ENCODE data around the gene NUAK1.

Gene NUAK1

DNA sequence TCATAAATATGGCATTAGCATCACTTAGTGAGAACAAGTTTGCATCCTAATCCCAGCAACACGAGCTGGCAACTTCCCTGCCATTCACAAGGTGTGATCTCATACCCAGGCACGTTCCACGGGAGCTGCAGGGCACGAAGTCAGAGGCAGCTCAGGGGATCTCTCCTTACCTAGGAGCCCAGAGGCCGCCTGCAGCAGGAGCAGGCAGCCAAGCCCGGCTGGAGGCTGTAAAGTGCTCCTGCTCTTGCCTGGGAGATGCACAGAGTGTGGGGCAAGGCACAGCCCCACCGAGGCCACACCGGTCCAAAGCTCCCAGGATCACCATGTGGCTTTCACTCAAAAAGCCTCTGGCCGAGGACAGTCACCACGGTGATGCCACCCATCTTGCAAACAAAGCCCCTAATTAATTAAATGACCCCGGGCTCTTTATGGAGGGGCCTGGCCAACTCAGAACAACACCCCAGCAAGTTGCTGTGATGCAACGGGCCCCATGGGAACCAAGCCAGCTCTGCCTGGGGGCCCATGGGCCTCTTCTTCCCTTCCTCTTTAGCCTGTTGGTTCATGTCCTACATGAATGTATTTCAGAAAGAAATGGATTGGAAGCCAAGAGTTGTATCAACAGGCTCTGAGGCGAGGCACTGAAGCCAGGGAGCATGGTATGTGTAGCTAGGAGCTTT lies 26.5 kb downstream of the NUAK1 start:
- peak; percentile 32 for DNase-seq

DNA sequence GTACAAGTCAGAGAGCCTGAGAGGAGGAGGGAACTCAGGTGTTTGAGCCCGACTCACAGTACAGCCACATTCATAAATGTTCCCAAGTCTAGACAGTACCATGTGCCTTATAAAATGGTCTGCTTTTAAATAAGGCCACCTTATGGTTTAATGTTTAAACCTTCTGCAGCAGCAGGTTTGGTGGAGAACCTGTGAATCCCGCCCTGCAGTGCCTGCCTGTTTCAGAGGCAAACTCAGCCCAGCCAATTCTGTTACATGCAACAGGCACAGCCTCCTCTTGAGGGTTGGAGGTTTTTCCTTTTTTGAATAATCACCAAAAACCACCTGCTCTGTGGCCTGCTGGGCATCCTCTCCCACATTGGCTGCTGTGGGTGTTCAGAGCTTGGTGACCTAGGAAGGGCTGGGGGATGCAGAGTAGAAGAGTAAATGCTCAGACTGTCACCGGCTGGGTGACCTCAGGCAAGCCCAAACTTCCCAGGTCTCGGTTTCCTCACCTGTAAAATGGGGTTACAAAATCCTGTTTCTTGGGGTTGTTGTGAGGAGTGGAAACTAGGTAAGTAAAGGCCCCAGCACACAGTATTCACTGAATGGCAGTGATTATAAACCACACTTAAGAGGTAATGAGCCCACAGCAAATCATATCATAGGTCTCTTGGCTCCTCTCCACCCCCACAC lies 28.0 kb downstream of the NUAK1 start:
- peak; percentile 26 for DNase-seq

DNA sequence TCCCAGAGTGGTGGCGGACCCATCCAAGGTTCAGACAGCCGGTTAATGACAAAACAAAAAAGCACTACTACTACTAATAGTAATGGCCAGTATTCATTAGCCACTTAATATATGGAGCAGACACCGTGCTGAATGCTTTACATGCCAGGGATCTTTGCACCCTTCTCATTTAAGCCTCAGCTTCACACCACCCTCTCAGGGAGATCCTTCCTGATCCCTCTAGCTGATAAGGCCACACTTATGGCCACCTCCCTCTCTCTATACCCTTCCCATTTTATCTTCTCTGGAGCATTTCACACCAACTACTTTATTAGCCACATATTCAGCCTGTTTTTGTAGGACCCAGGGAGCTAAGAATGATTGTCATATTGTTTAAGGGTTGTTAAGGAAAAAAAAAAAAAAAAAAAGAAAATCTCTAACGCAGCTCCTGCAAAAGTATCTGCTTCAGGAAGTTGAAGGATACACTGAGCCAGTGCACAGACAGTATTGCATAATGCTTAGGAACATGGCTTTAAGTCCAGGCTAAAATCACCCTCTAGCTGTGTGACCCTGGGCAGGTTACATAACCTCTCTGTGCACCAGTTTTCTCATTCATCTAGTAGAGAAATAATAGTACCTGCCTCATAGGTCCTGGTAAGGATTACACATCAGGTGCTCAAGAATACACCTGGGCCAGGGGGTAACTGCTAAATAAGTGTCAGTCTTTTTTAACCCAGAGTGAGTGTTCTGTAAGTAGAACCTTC lies 29.4 kb downstream of the NUAK1 start:
- no peak for DNase-seq

GRCh38 chr12:106108185-106108835 lies 30.4 kb downstream of the NUAK1 start:
- peak; percentile 40 for DNase-seq

DNA sequence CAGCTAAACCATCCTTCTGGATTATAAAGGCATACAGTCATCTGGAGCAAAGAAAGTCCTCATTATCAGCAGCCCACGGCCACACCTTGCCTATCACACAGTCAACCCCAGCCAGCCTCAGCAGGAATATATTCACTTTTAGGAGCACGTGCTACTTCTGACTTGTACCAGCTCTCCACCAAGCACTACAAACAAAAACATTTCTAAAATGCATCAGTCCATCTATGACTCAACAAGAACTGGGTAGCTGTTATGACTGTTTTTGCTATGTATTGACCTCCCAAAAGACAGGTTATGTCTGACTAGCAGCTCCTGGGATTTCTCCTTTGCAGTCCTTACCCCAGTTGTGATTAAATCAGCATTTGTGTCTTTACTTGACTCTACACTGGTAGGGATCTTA lies 31.2 kb downstream of the NUAK1 start:
- DNase-seq: no peak

DNA sequence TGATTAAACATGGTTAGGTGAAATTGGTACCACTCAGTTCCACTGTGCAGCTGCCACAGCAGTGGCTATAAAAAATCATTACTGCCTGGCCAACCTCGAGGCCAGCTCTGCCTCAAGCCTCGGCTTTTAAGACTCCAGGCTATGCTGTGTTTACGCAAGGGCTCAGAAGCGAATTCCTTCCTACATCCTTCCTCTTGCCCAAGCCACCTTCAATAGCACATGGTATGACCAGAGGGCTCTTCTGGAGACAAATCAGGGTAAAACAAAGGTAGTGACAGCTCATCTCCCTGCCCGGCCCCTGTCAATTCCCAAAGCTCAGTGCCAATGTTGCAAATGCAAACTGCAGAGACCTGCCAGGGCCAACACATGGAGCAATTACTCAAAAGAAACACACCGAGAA lies 31.9 kb downstream of the NUAK1 start:
- DNase-seq: no peak

- no peak for DNase-seq
Measured at GRCh38 chr12:106106061-106106566, 32.6 kb downstream of the NUAK1 start.

DNA sequence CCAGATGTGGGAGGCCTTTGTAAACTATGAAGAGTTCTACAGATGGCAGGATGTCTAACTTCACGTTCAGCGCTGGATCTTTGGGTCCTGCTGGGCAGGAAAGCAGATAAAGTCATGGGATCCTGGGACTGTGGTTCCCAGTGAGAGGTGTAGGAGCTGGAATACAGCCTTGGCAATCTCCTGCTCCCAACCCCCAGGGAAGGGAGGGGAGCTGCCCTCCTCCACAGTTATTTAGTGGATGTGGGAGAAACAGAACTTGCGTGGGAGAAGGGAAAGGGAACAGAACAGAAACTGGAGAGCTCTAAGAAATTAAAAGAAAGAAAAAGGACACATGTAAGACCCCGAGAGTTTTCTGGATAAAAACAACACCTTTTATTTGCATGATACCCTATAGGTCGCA lies 37.0 kb downstream of the NUAK1 start:
- DNase-seq: no peak

GRCh38 chr12:106098691-106099200 lies 40.0 kb downstream of the NUAK1 start:
- no peak for DNase-seq

DNA sequence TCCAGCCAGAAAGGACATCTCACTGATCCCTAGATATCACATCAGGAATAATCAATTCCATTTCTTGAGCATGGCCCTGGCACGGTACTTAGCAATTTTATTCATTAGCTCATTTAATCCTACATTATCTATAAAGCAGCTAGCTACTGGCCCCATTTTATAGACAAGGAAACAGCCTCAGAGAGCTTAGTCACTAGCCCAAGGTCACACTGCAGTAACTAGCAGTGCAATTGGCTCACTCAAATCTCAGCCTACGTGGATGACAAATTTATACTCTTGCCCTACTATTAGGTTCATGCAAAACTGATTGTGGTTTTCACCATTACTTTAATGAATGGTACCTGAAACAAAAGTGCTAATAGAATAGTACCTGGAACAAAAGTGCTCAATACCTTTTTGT lies 41.7 kb downstream of the NUAK1 start:
- no peak for DNase-seq

- no peak for DNase-seq
Measured at GRCh38 chr12:106096376-106096775, 42.4 kb downstream of the NUAK1 start.

DNA sequence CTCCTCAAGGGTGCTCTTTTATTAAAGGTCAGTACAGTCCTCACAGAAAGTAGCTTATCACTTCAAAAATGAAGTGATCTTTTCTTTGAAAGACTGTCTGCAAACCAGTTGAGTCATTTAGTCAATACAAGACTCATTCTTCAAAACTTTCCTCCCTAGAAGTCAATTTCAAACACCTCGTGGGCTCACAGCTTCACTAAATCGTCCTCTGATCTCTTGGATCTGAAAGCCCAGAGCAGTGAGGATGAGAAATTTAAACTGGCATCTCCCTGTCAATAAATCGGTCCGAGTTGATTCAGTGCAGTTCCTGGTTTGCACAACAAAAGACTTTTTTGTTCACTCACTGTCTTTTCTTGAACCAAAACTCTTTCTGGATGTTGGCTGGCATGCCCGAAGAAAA lies 44.5 kb downstream of the NUAK1 start:
- DNase-seq: no peak

DNA sequence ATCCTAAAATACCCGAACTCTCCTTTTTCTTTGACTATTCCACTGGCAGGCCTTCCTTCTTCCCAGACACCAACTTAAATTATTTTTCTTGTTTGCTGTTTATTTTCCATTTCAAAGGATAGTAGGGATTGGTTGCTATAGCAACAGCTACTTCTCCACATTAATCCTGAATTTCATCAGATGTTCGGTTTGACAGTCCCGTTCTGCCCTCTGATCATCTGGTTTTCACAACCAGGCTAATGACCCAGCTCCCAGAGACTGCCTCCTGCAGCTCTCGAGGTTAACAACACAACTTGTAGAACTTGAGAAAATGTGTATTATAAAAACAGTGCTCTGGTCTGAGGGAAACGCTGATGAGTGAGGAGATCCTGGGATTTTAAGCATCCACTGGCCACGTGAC lies 45.5 kb downstream of the NUAK1 start:
- no peak for DNase-seq

GRCh38 chr12:106091446-106091820 lies 47.3 kb downstream of the NUAK1 start:
- DNase-seq: no peak

DNA sequence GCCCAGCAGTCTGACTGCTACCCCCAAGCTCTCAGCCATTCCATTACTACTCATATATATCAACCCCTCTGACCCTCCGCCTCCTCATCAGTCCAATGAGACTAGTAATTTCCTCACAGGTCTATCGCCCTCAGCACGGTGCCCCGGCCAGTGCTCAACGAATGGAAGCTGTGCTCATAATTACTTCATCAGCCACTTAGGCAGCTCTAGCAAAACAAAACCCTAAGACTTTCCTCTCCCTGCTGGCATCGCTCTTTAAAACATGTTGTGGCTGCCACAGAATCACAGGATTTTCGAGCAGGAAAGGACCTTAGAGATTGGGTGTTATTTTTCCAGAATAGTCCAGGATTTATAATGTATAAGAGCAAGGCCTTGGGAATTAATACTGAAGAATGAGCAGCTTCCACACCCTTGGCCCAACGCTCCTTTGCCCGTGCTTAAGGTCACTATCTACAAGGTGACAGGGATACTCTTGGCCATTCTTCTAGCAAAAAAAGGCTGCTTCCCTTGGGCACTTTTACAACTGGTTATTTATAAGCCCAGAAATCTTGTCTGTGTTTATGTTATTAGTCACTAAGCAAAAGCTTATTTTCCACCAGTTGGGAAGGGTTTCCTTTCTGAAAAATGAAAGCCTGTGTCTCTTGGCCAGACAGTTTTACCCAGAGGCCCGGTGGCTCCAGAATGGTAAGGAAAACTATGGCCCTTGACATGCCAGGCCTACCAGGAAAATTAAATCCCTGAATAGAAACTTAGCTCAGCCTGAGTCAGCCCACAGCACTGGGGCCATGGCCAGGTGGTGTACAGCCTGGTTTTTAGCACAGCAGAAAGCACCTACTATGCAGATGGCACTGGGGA lies 47.9 kb downstream of the NUAK1 start:
- no peak for DNase-seq

- DNase-seq: no peak
Measured at GRCh38 chr12:106089935-106090334, 48.8 kb downstream of the NUAK1 start.

DNA sequence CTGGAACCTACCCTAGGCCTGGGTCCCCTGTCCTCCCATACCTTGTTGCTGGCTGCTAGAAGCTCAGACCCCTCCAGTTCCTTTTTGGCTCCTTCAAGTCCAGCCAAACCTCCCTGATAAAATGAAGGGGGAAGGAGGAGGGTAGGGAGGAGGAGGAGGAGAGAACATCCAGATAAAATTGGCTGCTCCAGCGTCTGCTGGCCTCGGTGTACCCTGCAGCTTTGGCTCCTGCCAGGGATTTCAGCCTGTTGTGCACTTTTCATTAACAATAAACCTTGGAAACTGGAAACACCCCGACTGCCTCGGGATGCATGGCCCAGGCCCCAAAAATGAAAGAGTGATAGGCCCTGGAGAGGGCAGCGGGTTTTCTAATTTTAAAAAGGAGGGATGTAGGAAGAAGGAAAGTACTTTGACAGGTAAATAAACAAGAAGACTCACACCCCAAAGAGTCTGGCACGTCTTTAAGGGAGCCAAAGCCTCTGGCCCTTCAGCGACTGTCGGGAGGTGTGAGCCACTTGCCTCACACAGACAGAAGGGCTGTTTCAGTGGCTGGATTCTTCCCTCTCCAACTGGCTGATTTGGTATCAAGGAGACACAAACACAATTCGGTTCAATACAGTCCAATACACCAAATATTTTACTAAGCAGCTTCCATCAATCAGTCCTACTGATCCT lies 49.8 kb downstream of the NUAK1 start:
- no peak for DNase-seq

GRCh38 chr12:106088246-106088808 lies 50.4 kb downstream of the NUAK1 start:
- no peak for DNase-seq

DNA sequence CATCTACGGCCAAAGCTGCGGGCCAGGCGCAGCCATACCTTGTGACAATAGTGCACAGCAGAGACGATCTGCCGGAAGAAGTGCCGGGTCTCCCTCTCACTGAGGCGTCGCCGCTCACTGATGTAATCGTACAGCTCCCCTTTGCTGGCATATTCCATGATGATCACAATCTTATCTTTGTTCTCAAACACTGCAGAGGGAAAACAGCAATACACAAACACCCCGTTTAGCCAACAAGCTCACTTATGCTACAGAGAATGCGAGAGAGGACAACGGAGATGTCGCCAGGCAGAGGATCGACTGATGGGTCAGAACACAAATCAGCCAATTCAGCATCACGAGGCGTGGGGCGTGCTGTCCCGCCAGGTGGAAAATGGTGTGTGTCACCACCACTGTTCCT lies 52.1 kb downstream of the NUAK1 start:
- no peak for DNase-seq

- DNase-seq: no peak
Measured at GRCh38 chr12:106085213-106085612, 53.5 kb downstream of the NUAK1 start.

GRCh38 chr12:106084759-106085158 lies 54.0 kb downstream of the NUAK1 start:
- DNase-seq: no peak
